CD14-positive monocyte (primary cell): Measurements from ENCODE around the gene COL4A4. TPM values are rescaled to one million over a fixed set of nuclear protein-coding genes. Genes with fewer than 3 reads are reported as not detected.

Source experiments
- DNase-seq, 3 donors: peaks; one replicate each; pipeline ENCODE4 v3.0.0-alpha.2; 2011 to 2022
- H2AFZ ChIP-seq: 2 replicates; pipeline ENCODE4 v1.6.0; 2012; ENCODE audit warnings: mild to moderate bottlenecking, low read depth, low read length, inconsistent platforms; ENCODE audit not compliant: insufficient read depth, poor library complexity, severe bottlenecking
- H3K27ac ChIP-seq, 2 donors: 1 replicate in 1 of 2; 2 replicates in 1 of 2; pipeline ENCODE4 v1.5.1; 2012 to 2013; ENCODE audit warnings: low read length in 2 of 2, control low read depth in 1 of 2, inconsistent platforms in 1 of 2, low read depth in 1 of 2, mild to moderate bottlenecking in 1 of 2
- H3K27me3 ChIP-seq, 2 donors: one replicate each; pipeline versions ENCODE4 v1.6.0 to v1.6.1; 2011 to 2013; ENCODE audit warnings: low read length in 2 of 2; ENCODE audit not compliant: control insufficient read depth in 2 of 2, insufficient read depth in 2 of 2
- H3K36me3 ChIP-seq, 2 donors: replicated peaks in 1 of 2; 1 replicate in 1 of 2; 2 replicates in 1 of 2; pipeline versions ENCODE4 v1.5.1 to v1.6.1; 2012 to 2013; ENCODE audit warnings: low read length in 2 of 2, control low read depth in 1 of 2, inconsistent platforms in 1 of 2, mild to moderate bottlenecking in 1 of 2; ENCODE audit not compliant: insufficient read depth in 2 of 2, control insufficient read depth in 1 of 2
- H3K4me1 ChIP-seq, 2 donors: 1 replicate in 1 of 2; 2 replicates in 1 of 2; pipeline versions ENCODE4 v1.5.1 to v1.6.1; 2012 to 2013; ENCODE audit warnings: low read length in 2 of 2, control low read depth in 1 of 2, inconsistent platforms in 1 of 2, mild to moderate bottlenecking in 1 of 2, moderate library complexity in 1 of 2; ENCODE audit not compliant: insufficient read depth in 2 of 2, control insufficient read depth in 1 of 2
- H3K4me2 ChIP-seq: replicated peaks from 2 replicates; pipeline ENCODE3; 2012; ENCODE audit warnings: low read length, moderate library complexity, mild to moderate bottlenecking; ENCODE audit not compliant: poor library complexity, severe bottlenecking; ENCODE audit errors: extremely low read depth
- H3K4me3 ChIP-seq, 3 experiments: fragments of 200-600 bp in 1 of 3; sonication (generic) in 1 of 3; replicated peaks in 1 of 3; 1 replicate in 2 of 3; 2 replicates in 1 of 3; pipeline ENCODE4 v1.5.1; 2011 to 2013; ENCODE audit warnings: low read length in 3 of 3, mild to moderate bottlenecking in 3 of 3, control low read depth in 2 of 3, low read depth in 2 of 3, inconsistent platforms in 1 of 3, moderate library complexity in 1 of 3
- H3K79me2 ChIP-seq: 2 replicates; pipeline ENCODE4 v1.6.0; 2012; ENCODE audit warnings: mild to moderate bottlenecking, control low read depth, inconsistent platforms, low read length, moderate library complexity; ENCODE audit not compliant: insufficient read depth
- H3K9ac ChIP-seq: 2 replicates; pipeline ENCODE4 v1.6.0; 2017; ENCODE audit warnings: low read length, mild to moderate bottlenecking; ENCODE audit not compliant: insufficient read depth, poor library complexity, severe bottlenecking
- H3K9me3 ChIP-seq, 2 donors: replicated peaks in 1 of 2; 1 replicate in 1 of 2; 2 replicates in 1 of 2; pipeline versions ENCODE4 v1.5.1 to v1.6.1; 2012 to 2013; ENCODE audit warnings: low read length in 2 of 2, control low read depth in 1 of 2; ENCODE audit not compliant: control insufficient read depth in 1 of 2, insufficient read depth in 1 of 2
- H4K20me1 ChIP-seq: 2 replicates; pipeline ENCODE4 v1.6.0; 2012; ENCODE audit warnings: mild to moderate bottlenecking, low read length, control low read depth, moderate library complexity; ENCODE audit not compliant: insufficient read depth
- H3K27ac Mint-ChIP-seq, 7 donors: one replicate each; pipeline ENCODE4 v1.8.0; 2020; ENCODE audit warnings: mild to moderate bottlenecking in 7 of 7, mixed read lengths in 7 of 7, moderate library complexity in 6 of 7, inconsistent platforms in 2 of 7
- H3K27me3 Mint-ChIP-seq, 3 donors: one replicate each; pipeline ENCODE4 v1.8.0; 2021 to 2022; ENCODE audit warnings: low read depth in 3 of 3, mild to moderate bottlenecking in 3 of 3, mixed read lengths in 3 of 3, moderate library complexity in 3 of 3, inconsistent platforms in 1 of 3
- H3K36me3 Mint-ChIP-seq, 2 donors: one replicate each; pipeline ENCODE4 v1.8.0; 2020; ENCODE audit warnings: mixed read lengths in 2 of 2, inconsistent platforms in 1 of 2, mild to moderate bottlenecking in 1 of 2
- H3K4me1 Mint-ChIP-seq: one replicate; pipeline ENCODE4 v1.8.0; 2020; ENCODE audit warnings: mild to moderate bottlenecking, mixed read lengths
- H3K4me3 Mint-ChIP-seq, 2 donors: one replicate each; pipeline ENCODE4 v1.8.0; 2020; ENCODE audit warnings: mild to moderate bottlenecking in 2 of 2, mixed read lengths in 2 of 2, moderate library complexity in 1 of 2
- H3K9me3 Mint-ChIP-seq, 7 donors: one replicate each; pipeline ENCODE4 v1.8.0; 2020 to 2022; ENCODE audit warnings: mixed read lengths in 7 of 7, mild to moderate bottlenecking in 6 of 7, moderate library complexity in 6 of 7, inconsistent platforms in 2 of 7
- WGBS: methylation state at CpG from one replicate; pipeline ENCODE4 v1.1.5; 2013; ENCODE audit warnings: missing lambda C conversion rate; ENCODE audit not compliant: insufficient coverage; 5-methylcytosine and 5-hydroxymethylcytosine counted together
- intact Hi-C, 2 donors: fragments of 100-400 bp; cut with micrococcal nuclease; formaldehyde crosslinking; loops; one replicate each; pipeline versions ENCODE4 v1.15.0 to v1.15.1; 2023
- polyA plus RNA-seq, 3 donors: library from polyadenylated mRNA; depleted of rRNA in 1 of 3; unstranded in 2 of 3; stranded (reverse) in 1 of 3; fragments of 300-500 nt in 2 of 3; fragments of >200 nt in 1 of 3; fragmentation: Illumina TruSeq in 2 of 3; gene quantifications; 1 replicate in 2 of 3; 2 replicates in 1 of 3; pipeline ENCODE4 v1.2.3, GENCODE V29; 2012 to 2021
- TF ChIP-seq, protein P1 (sequence below): fragments of 200-600 bp; IDR thresholded peaks from one replicate; pipeline ENCODE4 v1.8.0; 2022; ENCODE audit warnings: antibody characterized with exemption, mild to moderate bottlenecking

The COL4A4 gene
- polyA plus RNA-seq, 3 donors = 0.03 TPM; not detected in 2

DNA sequence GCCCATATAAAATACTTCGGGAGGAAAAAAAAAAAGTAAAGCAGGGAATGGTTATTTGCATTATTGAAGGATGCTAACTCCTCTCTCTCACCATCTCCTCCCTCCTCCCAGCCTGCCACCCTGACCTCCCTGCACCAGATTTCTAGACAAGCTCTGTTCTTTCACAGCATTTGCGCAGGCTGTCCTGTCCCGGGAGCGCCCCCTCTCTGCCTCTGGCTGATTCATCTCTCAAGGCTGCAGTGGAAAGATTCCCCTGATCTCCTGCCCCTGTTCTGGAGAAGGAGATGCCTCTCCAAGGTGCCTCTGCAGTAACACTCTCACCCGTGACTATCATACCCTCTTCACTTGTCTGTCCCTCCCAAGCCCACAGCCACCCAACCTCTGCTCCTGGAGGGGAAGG is 38.5 kb downstream of the COL4A4 start:
- no peaks in the 10 kb centered on the region for H3K36me3 ChIP-seq
- no peak overlapping the region for H3K27ac Mint-ChIP-seq
- TF ChIP-seq, protein P1, sequence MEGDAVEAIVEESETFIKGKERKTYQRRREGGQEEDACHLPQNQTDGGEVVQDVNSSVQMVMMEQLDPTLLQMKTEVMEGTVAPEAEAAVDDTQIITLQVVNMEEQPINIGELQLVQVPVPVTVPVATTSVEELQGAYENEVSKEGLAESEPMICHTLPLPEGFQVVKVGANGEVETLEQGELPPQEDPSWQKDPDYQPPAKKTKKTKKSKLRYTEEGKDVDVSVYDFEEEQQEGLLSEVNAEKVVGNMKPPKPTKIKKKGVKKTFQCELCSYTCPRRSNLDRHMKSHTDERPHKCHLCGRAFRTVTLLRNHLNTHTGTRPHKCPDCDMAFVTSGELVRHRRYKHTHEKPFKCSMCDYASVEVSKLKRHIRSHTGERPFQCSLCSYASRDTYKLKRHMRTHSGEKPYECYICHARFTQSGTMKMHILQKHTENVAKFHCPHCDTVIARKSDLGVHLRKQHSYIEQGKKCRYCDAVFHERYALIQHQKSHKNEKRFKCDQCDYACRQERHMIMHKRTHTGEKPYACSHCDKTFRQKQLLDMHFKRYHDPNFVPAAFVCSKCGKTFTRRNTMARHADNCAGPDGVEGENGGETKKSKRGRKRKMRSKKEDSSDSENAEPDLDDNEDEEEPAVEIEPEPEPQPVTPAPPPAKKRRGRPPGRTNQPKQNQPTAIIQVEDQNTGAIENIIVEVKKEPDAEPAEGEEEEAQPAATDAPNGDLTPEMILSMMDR = no peak
- intact Hi-C loops = loop anchor here in 1 of 2 donors (10.0 kb wide), 1 partner anchor 639 kb away; no protein-coding TSS in a partner anchor
- H3K9me3 Mint-ChIP-seq = peaks cover 0 to 1% (median 0%) of the 10 kb centered on the region in 7 donors
- H3K9me3 ChIP-seq = no peaks in the 10 kb centered on the region
- H3K79me2 ChIP-seq = no peaks in the 10 kb centered on the region
- H3K4me1 Mint-ChIP-seq = no peaks in the 10 kb centered on the region
- no peaks in the 10 kb centered on the region for H4K20me1 ChIP-seq
- no peak for DNase-seq
- no peak overlapping the region for H3K9ac ChIP-seq
- H3K27ac ChIP-seq = no peak overlapping the region
- H3K36me3 Mint-ChIP-seq = no peaks in the 10 kb centered on the region
- H3K4me1 ChIP-seq = no peaks in the 10 kb centered on the region
- 58% methylated on average over 3 of the region's 5 CpGs for WGBS
- H3K4me2 ChIP-seq = no peak overlapping the region
- H3K27me3 ChIP-seq = no peaks in the 10 kb centered on the region
- peaks cover 5 to 7% (median 7%) of the 10 kb centered on the region in 3 donors for H3K27me3 Mint-ChIP-seq
- no peak overlapping the region for H3K4me3 ChIP-seq
- no peak overlapping the region for H2AFZ ChIP-seq
- peak overlapping the region in 1 of 2 donors; percentile 16 for H3K4me3 Mint-ChIP-seq

DNA sequence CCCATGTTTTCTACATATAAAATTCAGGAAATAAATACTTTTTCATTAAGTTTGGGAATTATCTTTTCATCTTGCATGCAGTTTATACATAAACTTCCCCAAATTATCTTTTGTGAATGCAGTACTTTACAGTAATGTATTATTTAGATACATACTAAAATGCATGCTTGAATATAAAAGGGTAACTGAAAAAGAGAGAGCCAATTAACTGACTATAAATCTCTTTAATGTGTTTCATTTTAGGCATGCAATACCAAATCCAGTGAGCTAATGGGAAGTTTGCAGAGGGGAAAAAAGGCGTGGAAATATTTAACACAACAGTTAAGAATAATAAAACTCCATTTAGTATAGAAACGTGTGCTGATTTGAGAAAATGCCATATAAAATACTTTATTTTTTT is 39.2 kb downstream of the COL4A4 start:
- TF ChIP-seq, protein P1 = no peak
- intact Hi-C loops = loop anchor here in 1 of 2 donors (10.0 kb wide), 1 partner anchor 640 kb away; no protein-coding TSS in a partner anchor

More for the DNA sequence above, 39.2 kb downstream of the COL4A4 start:
- H3K9me3 Mint-ChIP-seq = peaks cover 0 to 1% (median 0%) of the 10 kb centered on the region in 7 donors
- H3K9ac ChIP-seq = no peak overlapping the region
- H3K36me3 ChIP-seq = no peaks in the 10 kb centered on the region
- no peaks in the 10 kb centered on the region for H3K9me3 ChIP-seq
- no peaks in the 10 kb centered on the region for H3K27me3 ChIP-seq
- H3K27me3 Mint-ChIP-seq = peaks cover 5 to 7% (median 5%) of the 10 kb centered on the region in 3 donors
- no peak overlapping the region for H3K4me2 ChIP-seq
- no peaks in the 10 kb centered on the region for H4K20me1 ChIP-seq
- H3K4me3 ChIP-seq = no peak overlapping the region
- H2AFZ ChIP-seq = no peak overlapping the region
- no peak overlapping the region for H3K4me3 Mint-ChIP-seq
- no peak for DNase-seq
- no peaks in the 10 kb centered on the region for H3K36me3 Mint-ChIP-seq
- no peaks in the 10 kb centered on the region for H3K4me1 Mint-ChIP-seq
- H3K4me1 ChIP-seq = no peaks in the 10 kb centered on the region
- no peak overlapping the region for H3K27ac ChIP-seq
- H3K79me2 ChIP-seq = no peaks in the 10 kb centered on the region
- no CpG with 5 or more reads among the region's 2 CpGs for WGBS
- H3K27ac Mint-ChIP-seq = no peak overlapping the region
